WTC11 (cell line): ENCODE data around the gene SSNA1.

Experiments used
- ATF3 ChIP-seq: sonication (generic); formaldehyde crosslinking; conservative IDR thresholded peaks from 2 replicates; pipeline ENCODE4 v1.8.1; 2022; ENCODE audit warnings: mild to moderate bottlenecking, missing genetic modification reagents
- ATF6 ChIP-seq: sonication (generic); formaldehyde crosslinking; IDR thresholded peaks from 2 replicates; pipeline ENCODE4 v1.8.1; 2023; ENCODE audit warnings: mild to moderate bottlenecking, missing genetic modification reagents
- CTCF ChIP-seq: fragments of 200-600 bp; IDR thresholded peaks from 2 replicates; pipeline ENCODE4 v1.8.0; 2022; ENCODE audit warnings: antibody characterized with exemption
- ELF4 ChIP-seq: sonication (generic); formaldehyde crosslinking; IDR thresholded peaks from 2 replicates; pipeline ENCODE4 v1.8.1; 2022; ENCODE audit warnings: low read depth, mild to moderate bottlenecking, moderate library complexity, missing genetic modification reagents
- ERG ChIP-seq: fragments of 250-450 bp; sonication (Bioruptor Pico); IDR thresholded peaks from 2 replicates; pipeline ENCODE4 v1.8.0; 2021; ENCODE audit warnings: mild to moderate bottlenecking
- MLX ChIP-seq: sonication (generic); formaldehyde crosslinking; IDR thresholded peaks from 2 replicates; pipeline ENCODE4 v1.8.1; 2023; ENCODE audit warnings: mild to moderate bottlenecking, missing genetic modification reagents, moderate library complexity
- MXD4 ChIP-seq: fragments of 250-450 bp; sonication (Bioruptor Pico); IDR thresholded peaks from 2 replicates; pipeline ENCODE4 v1.8.0; 2021; ENCODE audit warnings: mild to moderate bottlenecking, moderate library complexity, borderline replicate concordance
- SMAD3 ChIP-seq: sonication (generic); formaldehyde crosslinking; IDR thresholded peaks from 2 replicates; pipeline ENCODE4 v1.8.0; 2022; ENCODE audit warnings: missing genetic modification reagents, mild to moderate bottlenecking, borderline replicate concordance

- TF ChIP-seq CTCF (no peak), MLX (CRISPR knock-in tag) (no peak), MXD4 (CRISPR knock-in tag) (no peak), ATF3 (CRISPR knock-in tag) (no peak), SMAD3 (CRISPR knock-in tag) (no peak), ELF4 (CRISPR knock-in tag) (no peak), ERG (no peak), ATF6 (no peak)
Measured at GRCh38 chr9:137161558-137162486, 26.7 kb upstream of the SSNA1 start.
